ENCODE results near the gene INHBA.

DNA sequence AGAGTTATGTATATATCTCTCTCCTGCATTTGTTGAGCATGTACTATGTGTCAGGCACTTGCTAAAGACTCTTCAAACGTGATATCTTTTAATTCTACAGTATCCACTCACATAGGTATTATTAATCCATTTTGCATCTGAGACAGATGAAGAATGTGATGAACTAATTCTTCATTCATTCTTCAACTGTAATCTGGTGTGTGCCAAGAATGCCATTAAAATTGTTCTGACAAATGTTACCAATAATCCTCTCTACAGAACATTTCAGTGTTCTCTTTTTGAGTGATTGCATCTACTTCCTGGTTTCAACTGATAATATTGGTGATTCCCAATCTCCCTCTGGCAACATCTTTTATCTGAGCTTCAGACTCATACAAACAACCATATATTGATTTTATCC, 18.0 kb upstream of the INHBA start:
- TF ChIP-seq, protein P1, sequence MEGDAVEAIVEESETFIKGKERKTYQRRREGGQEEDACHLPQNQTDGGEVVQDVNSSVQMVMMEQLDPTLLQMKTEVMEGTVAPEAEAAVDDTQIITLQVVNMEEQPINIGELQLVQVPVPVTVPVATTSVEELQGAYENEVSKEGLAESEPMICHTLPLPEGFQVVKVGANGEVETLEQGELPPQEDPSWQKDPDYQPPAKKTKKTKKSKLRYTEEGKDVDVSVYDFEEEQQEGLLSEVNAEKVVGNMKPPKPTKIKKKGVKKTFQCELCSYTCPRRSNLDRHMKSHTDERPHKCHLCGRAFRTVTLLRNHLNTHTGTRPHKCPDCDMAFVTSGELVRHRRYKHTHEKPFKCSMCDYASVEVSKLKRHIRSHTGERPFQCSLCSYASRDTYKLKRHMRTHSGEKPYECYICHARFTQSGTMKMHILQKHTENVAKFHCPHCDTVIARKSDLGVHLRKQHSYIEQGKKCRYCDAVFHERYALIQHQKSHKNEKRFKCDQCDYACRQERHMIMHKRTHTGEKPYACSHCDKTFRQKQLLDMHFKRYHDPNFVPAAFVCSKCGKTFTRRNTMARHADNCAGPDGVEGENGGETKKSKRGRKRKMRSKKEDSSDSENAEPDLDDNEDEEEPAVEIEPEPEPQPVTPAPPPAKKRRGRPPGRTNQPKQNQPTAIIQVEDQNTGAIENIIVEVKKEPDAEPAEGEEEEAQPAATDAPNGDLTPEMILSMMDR (conservative IDR thresholded peaks at IDR 0.05; ENCODE audit: low read length): no peak
- TF ChIP-seq EZH2phosphoT487 (IDR thresholded peaks at IDR 0.05; ENCODE audit: borderline replicate concordance, low read depth, low read length): no peak
